ENCODE data around the gene SLC8A1. TPM values are rescaled to one million over a fixed set of nuclear protein-coding genes. Genes with fewer than 3 reads are reported as not detected.

Gene SLC8A1
- total and polyA plus RNA-seq, 12 donors, result 0.54 to 128 (median 18.5) TPM

DNA sequence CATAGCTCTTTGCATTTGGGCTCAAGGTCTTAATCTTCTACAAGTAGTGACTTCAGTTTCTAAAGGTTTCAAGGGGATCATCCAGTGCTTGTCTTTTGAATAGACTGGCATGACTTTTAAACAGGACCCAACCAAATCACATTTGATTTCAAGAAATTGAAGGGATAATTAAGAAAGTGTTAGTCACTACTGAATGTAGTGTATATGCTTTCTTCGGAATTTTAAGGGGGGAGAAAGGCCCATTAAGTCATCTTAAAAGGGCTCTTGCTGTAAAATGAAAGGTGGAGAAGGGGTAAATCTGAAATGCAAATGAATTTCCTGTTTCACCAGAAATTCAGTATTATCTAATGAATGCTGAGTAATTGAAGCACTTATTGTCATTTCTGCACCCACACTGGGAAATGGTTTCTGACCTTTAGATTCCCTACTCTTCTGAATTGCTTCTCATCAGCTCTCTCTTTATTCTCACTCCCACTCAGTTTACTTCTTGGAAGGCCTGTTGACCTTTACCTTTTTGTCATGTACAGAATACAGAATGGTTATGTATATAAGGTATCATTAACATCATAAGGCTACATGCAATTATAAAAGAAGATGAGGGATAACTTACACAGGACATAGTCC is 241.4 kb downstream of the SLC8A1 start:
- Histone ChIP-seq H3K4me1 (replicated peaks in 1 of 2) (peaks cover 0 to 7% of the 10 kb centered on the region in 2 donors), H3K36me3 (replicated peaks in 1 of 2) (no peaks in the 10 kb centered on the region), H3K27me3 (no peaks in the 10 kb centered on the region), H3K9me3 (replicated peaks in 1 of 3) (no peaks in the 10 kb centered on the region), H3K27ac (no peak overlapping the region), H3K4me3 (no peak overlapping the region)
- intact Hi-C loops (cut with DNase I), result loop anchor here (10.0 kb wide), 1 partner anchor 344 kb away; no protein-coding TSS in a partner anchor
- WGBS, 4 donors, result 83 to 100% (median 89%) methylated on average over 1 of the region's 1 CpG
- no peak for DNase-seq
- TF ChIP-seq POLR2A (IDR thresholded peaks at IDR 0.05), result no peak

DNA sequence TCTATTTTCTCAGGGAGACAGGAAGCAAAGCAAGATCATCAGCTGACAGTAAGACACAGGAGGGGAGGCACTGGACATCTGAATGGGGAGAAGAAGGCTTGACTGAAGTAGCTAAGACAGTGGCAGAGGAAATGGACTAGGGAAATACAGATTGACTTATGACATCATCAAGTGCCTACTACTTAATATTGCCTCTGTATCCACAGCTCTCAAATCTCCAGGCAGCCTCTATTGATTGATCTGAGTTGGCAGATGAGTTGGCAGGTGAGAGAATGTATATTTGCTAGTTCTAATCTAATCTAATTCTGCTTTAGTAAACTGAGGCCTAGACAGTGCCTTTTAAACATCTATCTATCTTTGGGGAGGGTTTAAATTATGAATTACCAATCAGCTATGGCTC is 242.1 kb downstream of the SLC8A1 start:
- no peaks in the 10 kb centered on the region for H3K36me3 ChIP-seq (replicated peaks in 1 of 2)
- intact Hi-C loops (cut with DNase I), result loop anchor here (10.0 kb wide), 1 partner anchor 345 kb away; no protein-coding TSS in a partner anchor
- no peak overlapping the region for H3K4me3 ChIP-seq
- peaks cover 0 to 7% of the 10 kb centered on the region in 2 donors for H3K4me1 ChIP-seq (replicated peaks in 1 of 2)
- no peak for DNase-seq
- TF ChIP-seq, protein P1, sequence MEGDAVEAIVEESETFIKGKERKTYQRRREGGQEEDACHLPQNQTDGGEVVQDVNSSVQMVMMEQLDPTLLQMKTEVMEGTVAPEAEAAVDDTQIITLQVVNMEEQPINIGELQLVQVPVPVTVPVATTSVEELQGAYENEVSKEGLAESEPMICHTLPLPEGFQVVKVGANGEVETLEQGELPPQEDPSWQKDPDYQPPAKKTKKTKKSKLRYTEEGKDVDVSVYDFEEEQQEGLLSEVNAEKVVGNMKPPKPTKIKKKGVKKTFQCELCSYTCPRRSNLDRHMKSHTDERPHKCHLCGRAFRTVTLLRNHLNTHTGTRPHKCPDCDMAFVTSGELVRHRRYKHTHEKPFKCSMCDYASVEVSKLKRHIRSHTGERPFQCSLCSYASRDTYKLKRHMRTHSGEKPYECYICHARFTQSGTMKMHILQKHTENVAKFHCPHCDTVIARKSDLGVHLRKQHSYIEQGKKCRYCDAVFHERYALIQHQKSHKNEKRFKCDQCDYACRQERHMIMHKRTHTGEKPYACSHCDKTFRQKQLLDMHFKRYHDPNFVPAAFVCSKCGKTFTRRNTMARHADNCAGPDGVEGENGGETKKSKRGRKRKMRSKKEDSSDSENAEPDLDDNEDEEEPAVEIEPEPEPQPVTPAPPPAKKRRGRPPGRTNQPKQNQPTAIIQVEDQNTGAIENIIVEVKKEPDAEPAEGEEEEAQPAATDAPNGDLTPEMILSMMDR (IDR thresholded peaks at IDR 0.05), result no peak
- TF ChIP-seq POLR2A (IDR thresholded peaks at IDR 0.05), result no peak
- H3K27me3 ChIP-seq, result no peaks in the 10 kb centered on the region
- H3K9me3 ChIP-seq (replicated peaks in 1 of 3), result no peaks in the 10 kb centered on the region
- no peak overlapping the region for H3K27ac ChIP-seq

DNA sequence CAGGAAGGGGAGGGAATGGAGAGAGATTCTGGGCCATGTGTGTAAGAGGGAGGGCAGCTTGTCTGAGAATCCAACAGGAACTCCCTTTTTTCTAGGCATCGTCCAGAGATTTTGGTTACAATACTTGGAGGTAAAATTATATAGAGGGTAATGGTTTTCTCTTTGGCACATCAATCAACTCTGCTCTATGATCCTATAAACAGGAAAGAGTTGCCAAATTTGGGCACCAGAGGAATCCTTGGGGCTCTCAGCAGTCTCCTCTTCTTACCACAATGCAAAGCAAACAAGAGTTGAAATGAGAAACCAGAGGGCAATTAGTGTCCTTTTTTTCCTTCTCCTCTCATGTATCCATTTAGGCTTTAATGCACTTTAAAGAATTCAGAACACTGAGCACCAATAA is 243.4 kb downstream of the SLC8A1 start:
- WGBS, 4 donors, result 82 to 94% (median 87%) methylated on average over 1 of the region's 1 CpG
- H3K4me1 ChIP-seq (replicated peaks in 1 of 2), result peaks cover 0 to 6% of the 10 kb centered on the region in 2 donors
- H3K9me3 ChIP-seq (replicated peaks in 1 of 3), result no peaks in the 10 kb centered on the region
- DNase-seq, result no peak
- no peaks in the 10 kb centered on the region for H3K36me3 ChIP-seq (replicated peaks in 1 of 2)
- no peaks in the 10 kb centered on the region for H3K27me3 ChIP-seq
- TF ChIP-seq, protein P1 (IDR thresholded peaks at IDR 0.05), result no peak
- no peak for TF ChIP-seq POLR2A (IDR thresholded peaks at IDR 0.05)
- no peak overlapping the region for H3K4me3 ChIP-seq
- intact Hi-C loops (cut with DNase I), result no loop called here
- no peak overlapping the region for H3K27ac ChIP-seq

DNA sequence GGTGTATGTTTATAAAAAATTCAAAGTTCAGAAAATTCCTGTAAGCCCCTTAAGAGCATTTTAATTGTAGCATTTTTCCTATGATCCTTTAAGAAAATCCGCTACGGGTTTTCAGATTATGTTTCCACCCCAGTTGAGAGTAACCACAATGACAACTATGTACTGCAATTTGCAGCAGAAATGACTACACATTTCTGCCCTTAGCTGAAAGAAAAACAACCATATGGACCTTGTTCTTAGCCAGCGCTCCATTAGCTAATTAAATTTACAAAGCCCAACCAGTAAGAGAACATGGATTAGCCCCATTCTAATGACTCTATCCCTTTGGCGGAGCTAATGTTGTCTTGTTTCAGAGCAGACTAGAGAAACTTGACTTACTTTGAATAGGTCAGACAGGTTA is 247.6 kb downstream of the SLC8A1 start:
- no peak overlapping the region for H3K27ac ChIP-seq
- TF ChIP-seq POLR2A (IDR thresholded peaks at IDR 0.05), result no peak
- TF ChIP-seq, protein P1 (IDR thresholded peaks at IDR 0.05), result no peak
- H3K36me3 ChIP-seq (replicated peaks in 1 of 2), result no peaks in the 10 kb centered on the region
- no peak for DNase-seq
- 87 to 94% (median 92%) methylated on average over 4 of the region's 4 CpGs for WGBS, 4 donors
- H3K27me3 ChIP-seq, result no peaks in the 10 kb centered on the region
- no peak overlapping the region for H3K4me3 ChIP-seq
- intact Hi-C loops (cut with DNase I), result no loop called here
- H3K4me1 ChIP-seq (replicated peaks in 1 of 2), result no peaks in the 10 kb centered on the region
- no peaks in the 10 kb centered on the region for H3K9me3 ChIP-seq (replicated peaks in 1 of 3)

DNA sequence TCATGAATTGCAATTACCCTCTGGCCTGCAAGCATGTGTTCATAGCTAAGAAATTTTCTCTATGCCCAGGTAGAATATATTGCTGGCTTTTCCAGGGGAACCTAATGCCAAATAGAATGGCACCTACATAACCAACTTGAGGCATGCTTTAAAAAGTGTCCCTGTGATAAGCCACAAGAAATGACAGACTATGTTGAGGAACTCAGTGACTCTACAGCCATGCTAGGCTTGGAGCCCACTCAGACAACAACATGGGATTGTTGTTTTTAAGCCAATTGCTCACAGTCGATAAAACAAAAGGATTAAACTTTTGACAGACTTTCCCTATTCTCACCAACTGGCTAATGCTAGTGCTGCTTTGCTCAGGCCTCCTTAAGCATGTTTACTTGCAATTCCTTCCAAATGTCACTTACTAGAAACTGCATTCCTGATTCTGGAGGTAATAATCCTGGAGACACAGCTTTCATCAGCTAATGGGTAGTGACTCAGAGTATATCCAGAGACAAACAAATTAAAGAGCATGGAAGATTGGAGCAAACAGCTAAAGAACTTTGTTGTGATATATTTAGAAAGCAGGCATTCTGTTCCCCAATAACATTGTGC is 249.0 kb downstream of the SLC8A1 start:
- TF ChIP-seq, protein P1 (IDR thresholded peaks at IDR 0.05), result no peak
- TF ChIP-seq POLR2A (IDR thresholded peaks at IDR 0.05), result no peak
- intact Hi-C loops (cut with DNase I), result no loop called here
- WGBS, 4 donors, result 73 to 82% (median 76%) methylated on average over 1 of the region's 1 CpG
- H3K4me3 ChIP-seq, result no peak overlapping the region
- no peaks in the 10 kb centered on the region for H3K27me3 ChIP-seq
- H3K27ac ChIP-seq, result no peak overlapping the region
- H3K9me3 ChIP-seq (replicated peaks in 1 of 3), result no peaks in the 10 kb centered on the region
- no peaks in the 10 kb centered on the region for H3K36me3 ChIP-seq (replicated peaks in 1 of 2)
- no peak for DNase-seq
- H3K4me1 ChIP-seq (replicated peaks in 1 of 2), result no peaks in the 10 kb centered on the region

Data from adrenal gland (tissue), 12 donors.